Measurements from ENCODE around the gene SCARF2.

The SCARF2 gene

GRCh38 chr22:20433191-20433590 is 4.4 kb downstream of the SCARF2 start:
- no peak for TF ChIP-seq CTCF (IDR thresholded peaks at IDR 0.05; ENCODE audit: low read depth, low read length)
- no peak for DNase-seq (ENCODE audit: extremely low read depth, low read depth)

GRCh38 chr22:20432244-20432686 is 5.4 kb downstream of the SCARF2 start:
- no peak for DNase-seq (ENCODE audit: extremely low read depth, low read depth)
- TF ChIP-seq CTCF (IDR thresholded peaks at IDR 0.05; ENCODE audit: low read depth, low read length) = no peak

GRCh38 chr22:20431511-20432192 is 6.0 kb downstream of the SCARF2 start:
- TF ChIP-seq CTCF (IDR thresholded peaks at IDR 0.05; ENCODE audit: low read depth, low read length) = no peak
- DNase-seq (ENCODE audit: extremely low read depth, low read depth) = no peak

- TF ChIP-seq CTCF (IDR thresholded peaks at IDR 0.05; ENCODE audit: low read depth, low read length) = peak; percentile 22
- no peak for DNase-seq (ENCODE audit: extremely low read depth, low read depth)
Observed at GRCh38 chr22:20430720-20431510, 6.7 kb downstream of the SCARF2 start.

- no peak for DNase-seq (ENCODE audit: extremely low read depth, low read depth)
- TF ChIP-seq CTCF (IDR thresholded peaks at IDR 0.05; ENCODE audit: low read depth, low read length) = no peak
Observed at GRCh38 chr22:20430101-20430719, 7.4 kb downstream of the SCARF2 start.

- no peak for DNase-seq (ENCODE audit: extremely low read depth, low read depth)
- no peak for TF ChIP-seq CTCF (IDR thresholded peaks at IDR 0.05; ENCODE audit: low read depth, low read length)
Observed at GRCh38 chr22:20429254-20430100, 8.1 kb downstream of the SCARF2 start.

Data from AG09319 (cell line).